Neuron (in vitro differentiated cells): Measurements from ENCODE around the gene MTG2.

Source experiments
- H2AFZ ChIP-seq: one replicate; pipeline ENCODE4 v1.6.1; 2013; ENCODE audit warnings: low read depth, mild to moderate bottlenecking, inconsistent platforms, low read length, moderate library complexity
- H3K27me3 ChIP-seq: one replicate; pipeline ENCODE4 v1.6.1; 2013; ENCODE audit warnings: low read length; ENCODE audit not compliant: insufficient read depth
- H3K36me3 ChIP-seq: one replicate; pipeline ENCODE4 v1.6.1; 2013; ENCODE audit warnings: low read length; ENCODE audit not compliant: insufficient read depth
- H3K4me1 ChIP-seq: one replicate; pipeline ENCODE4 v1.6.1; 2013; ENCODE audit warnings: low read length; ENCODE audit not compliant: insufficient read depth
- H3K4me3 ChIP-seq: 2 replicates; pipeline ENCODE4 v1.5.1; 2013; ENCODE audit warnings: mild to moderate bottlenecking, low read length, moderate library complexity
- H3K9me3 ChIP-seq: one replicate; pipeline ENCODE4 v1.6.1; 2013; ENCODE audit warnings: low read length

Gene MTG2

DNA sequence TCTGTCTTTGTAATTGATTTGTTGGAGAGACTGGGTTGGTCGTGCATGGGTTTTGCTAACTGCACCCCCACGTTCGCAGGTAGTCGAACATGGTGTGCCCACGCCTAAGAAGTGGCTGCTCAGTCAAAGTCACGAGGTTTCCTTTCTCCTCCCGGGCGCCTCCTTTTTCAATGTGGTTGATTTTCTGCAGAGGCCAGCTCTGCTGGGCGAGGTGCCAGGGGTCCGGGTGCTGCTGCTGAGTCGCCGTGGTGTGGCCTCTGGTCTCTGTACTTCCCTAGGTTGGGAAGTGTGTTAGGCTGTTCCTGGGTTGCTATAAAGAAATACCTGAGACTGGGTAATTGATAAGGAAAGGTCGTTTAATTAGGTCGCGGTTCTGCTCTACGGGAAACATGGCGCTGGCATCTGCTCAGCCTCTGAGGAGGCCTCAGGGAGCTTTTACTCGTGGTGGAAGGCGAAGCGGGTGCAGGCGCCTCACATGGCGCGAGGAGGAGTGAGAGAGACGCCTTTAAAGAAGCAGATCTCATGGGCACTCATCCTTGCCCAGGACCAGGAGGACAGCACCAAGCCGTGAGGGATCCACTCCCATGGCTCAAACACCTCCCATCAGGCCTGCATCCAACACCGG is 69.6 kb downstream of the MTG2 start:
- no peak overlapping the region for H3K4me3 ChIP-seq
- peaks cover 17% of the 10 kb centered on the region for H3K36me3 ChIP-seq
- H3K27me3 ChIP-seq = no peaks in the 10 kb centered on the region
- peaks cover 9% of the 10 kb centered on the region for H3K9me3 ChIP-seq
- no peak overlapping the region for H2AFZ ChIP-seq
- H3K4me1 ChIP-seq = no peaks in the 10 kb centered on the region
